CMK (cell line): Measurements from ENCODE around the gene APELA.
"Not testable (repeated sequence)": the region's sequence is repeated elsewhere in the genome, so short reads cannot be mapped to it uniquely, and the experiment has no call there.

Source experiments
- DNase-seq: peaks from one replicate; pipeline ENCODE4 v3.0.0-alpha.2; 2010; ENCODE audit warnings: low read depth

Gene APELA

GRCh38 chr4:164926301-164926700 is 49.3 kb downstream of the APELA start:
- no peak for DNase-seq

DNA sequence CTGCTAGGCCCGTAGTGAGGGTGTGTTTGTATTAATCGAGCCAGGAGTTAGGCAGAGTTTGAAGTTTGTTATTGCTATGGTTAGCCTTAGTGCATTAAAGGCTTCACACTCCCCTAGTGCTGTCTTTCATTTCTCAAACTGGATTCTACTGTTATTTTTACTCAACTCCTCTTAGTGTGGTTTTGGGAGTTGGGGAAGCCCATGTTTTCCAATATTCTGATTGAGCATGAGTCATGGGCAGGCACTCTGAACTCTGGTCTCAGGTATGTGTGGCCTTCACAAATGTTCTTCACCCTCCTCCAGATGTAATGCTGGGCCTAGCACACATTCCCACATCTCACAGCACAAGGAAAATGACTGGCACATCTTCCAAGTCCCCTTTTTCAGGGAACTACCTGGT is 50.1 kb downstream of the APELA start:
- not testable (repeated sequence) for DNase-seq

DNA sequence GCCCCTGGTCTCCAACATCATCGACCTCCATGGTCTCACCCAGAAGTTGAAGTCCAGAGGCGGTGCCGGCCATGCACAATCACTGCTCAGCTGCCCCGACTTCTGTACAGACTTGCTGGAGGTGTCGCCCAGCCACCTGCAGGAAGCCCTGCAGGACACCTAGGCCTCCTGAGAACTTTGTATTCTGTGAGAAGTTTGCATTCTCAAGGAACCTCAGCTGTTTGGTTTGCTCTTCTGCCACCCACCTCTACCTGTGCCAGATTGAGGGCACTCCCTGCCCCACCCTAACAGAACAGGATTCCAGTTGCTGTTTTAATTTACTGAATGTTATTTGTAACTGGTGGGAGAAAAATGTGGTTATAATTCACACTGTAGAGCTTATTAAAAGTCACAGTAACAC is 53.7 kb downstream of the APELA start:
- DNase-seq, result no peak

- DNase-seq, result no peak
Observed at GRCh38 chr4:164931551-164932324, 54.8 kb downstream of the APELA start.

DNA sequence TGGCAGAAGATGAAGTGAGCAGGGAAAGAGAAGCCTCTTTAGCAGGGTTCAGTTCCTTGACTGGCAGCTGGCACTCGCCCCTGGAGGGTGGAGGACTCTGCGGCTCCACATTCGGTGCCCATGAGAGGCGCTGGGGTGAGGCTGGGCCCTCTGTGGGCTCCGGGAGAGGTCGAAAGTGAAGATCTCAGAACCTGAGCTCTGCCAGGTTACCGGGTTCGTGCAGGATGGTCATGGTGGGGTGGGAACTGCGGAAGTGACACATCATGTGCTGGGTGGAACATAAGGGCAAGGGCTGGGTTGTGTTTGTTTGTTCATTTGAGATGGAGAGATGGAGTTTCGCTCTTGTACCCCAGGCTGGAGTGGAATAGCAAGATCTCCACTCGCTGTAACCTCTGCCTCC is 56.3 kb downstream of the APELA start:
- no peak for DNase-seq

GRCh38 chr4:164935363-164935762 is 58.4 kb downstream of the APELA start:
- no peak for DNase-seq

DNA sequence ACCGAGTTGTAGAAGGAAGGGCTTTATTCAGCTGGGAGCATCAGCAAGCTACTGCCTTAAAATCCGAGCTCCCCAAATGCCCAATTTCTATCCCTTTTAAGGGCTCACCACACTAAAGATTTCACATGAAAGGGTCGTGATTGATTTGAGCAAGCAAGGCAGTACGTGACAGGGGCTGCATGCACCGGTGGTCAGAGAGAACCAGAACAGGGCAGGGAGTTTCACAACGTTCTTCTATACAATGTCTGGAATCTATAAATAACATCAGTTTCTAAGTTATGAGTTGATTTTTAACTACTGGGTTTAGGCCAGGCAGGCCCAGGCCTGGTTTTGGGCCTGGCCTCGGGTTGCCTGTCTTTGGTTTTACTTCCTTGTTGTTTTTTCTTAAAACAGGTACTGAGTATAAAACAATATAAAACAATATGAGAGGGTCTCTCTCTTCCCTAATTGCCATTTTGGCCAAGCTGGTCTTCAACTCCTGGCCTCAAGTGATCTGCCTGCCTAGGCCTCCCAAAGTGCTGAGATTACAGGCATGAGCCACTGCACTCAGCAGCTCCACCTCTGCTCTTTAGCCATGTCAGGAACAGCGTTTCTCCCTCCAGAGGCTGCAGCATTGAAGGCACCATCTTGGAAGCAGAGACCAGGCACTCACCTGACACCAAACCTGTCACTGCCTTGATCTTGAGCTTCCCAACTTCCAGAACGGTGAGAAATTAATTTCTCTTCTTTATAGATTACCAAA is 59.1 kb downstream of the APELA start:
- DNase-seq, result not testable (repeated sequence)

DNA sequence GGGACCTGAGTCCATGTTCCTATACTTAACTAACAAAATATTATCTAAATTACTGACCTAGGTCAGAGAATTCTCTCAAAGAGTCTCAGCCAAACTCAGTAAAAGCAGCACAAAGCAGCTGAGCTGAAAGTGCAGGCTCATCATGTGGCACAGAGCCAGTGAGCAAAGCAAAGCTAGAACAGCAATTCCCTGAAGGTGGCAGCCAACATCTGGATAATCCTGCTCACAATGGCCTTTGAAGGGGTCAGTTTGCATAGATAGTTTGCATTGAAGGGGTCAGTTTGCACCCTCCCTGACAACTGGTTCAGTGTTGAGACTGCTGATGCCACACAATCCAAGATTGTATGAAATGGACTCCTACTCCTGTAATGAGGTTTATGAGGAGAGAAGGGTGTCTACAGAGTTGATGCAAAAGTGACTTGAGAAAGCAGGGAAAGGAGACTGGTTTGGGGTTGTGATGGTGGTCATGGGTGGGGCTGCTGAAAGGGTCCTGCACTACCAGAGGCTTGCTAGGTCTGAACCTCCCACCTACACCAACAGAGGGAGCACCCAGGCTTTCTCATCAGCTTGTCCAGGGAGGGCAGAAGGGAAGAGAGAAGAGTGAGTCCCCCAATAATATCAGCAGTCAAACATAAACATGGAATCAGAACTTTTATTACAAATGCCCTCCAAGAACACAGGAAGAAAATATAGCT is 60.7 kb downstream of the APELA start:
- no peak for DNase-seq

DNA sequence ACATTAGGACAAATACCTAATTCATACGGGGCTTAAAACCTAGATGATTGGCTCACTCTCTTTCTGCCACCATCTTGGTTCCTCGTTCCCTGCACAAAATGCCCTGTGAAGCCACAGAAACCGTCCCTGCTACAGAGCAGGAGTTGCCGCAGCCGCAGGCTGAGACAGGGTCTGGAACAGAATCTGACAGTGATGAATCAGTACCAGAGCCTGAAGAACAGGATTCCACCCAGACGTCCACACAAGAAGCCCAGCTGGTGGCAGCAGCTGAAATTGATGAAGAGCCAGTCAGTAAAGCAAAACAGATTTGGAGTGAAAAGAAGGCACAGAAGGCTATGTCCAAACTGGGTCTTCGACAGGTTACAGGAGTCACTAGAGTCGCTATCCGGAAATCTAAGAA is 66.2 kb downstream of the APELA start:
- DNase-seq, result no peak

GRCh38 chr4:164945146-164945545 is 68.2 kb downstream of the APELA start:
- no peak for DNase-seq

- no peak for DNase-seq
Observed at GRCh38 chr4:164946810-164947209, 69.8 kb downstream of the APELA start.
